Mesendoderm (in vitro differentiated cells): ENCODE data around the gene TUBA1A.
A peak's percentile ranks its signal among the peaks of the same experiment; 100 is the strongest.
"Not testable (repeated sequence)": the region's sequence is repeated elsewhere in the genome, so short reads cannot be mapped to it uniquely, and the experiment has no call there.

ENCODE experiments used
- DNase-seq: peaks from one replicate; pipeline ENCODE4 v3.0.0; 2013
- H2AK5ac ChIP-seq: 2 replicates; pipeline ENCODE4 v1.6.1; 2013; ENCODE audit warnings: low read length, inconsistent platforms
- H2BK120ac ChIP-seq: 2 replicates; pipeline ENCODE4 v1.6.1; 2013; ENCODE audit warnings: low read depth, mild to moderate bottlenecking, low read length, moderate library complexity, mixed read lengths
- H2BK15ac ChIP-seq: replicated peaks from 2 replicates; pipeline ENCODE4 v1.6.1; 2013; ENCODE audit warnings: low read depth, mild to moderate bottlenecking, moderate library complexity
- H2BK5ac ChIP-seq: 2 replicates; pipeline ENCODE4 v1.6.1; 2013; ENCODE audit warnings: low read length, inconsistent platforms
- H3K18ac ChIP-seq: 2 replicates; pipeline ENCODE4 v1.6.1; 2013; ENCODE audit warnings: mild to moderate bottlenecking, low read length, mixed read lengths
- H3K23ac ChIP-seq: one replicate; pipeline ENCODE4 v1.6.1; 2013; ENCODE audit warnings: low read length
- H3K27ac ChIP-seq: 2 replicates; pipeline ENCODE4 v1.5.1; 2013; ENCODE audit warnings: low read depth, mild to moderate bottlenecking, inconsistent platforms, low read length, moderate library complexity
- H3K27me3 ChIP-seq: 2 replicates; pipeline ENCODE4 v1.6.1; 2013; ENCODE audit warnings: low read length, control low read depth, mild to moderate bottlenecking, inconsistent platforms; ENCODE audit not compliant: insufficient read depth, poor library complexity
- H3K36me3 ChIP-seq: 2 replicates; pipeline ENCODE4 v1.6.1; 2013; ENCODE audit warnings: low read length, inconsistent platforms; ENCODE audit not compliant: control insufficient read depth, insufficient read depth
- H3K4ac ChIP-seq: one replicate; pipeline ENCODE4 v1.6.1; 2013; ENCODE audit warnings: low read depth, mild to moderate bottlenecking, low read length, moderate library complexity
- H3K4me1 ChIP-seq: 2 replicates; pipeline ENCODE4 v1.6.1; 2013; ENCODE audit warnings: low read depth, low read length, inconsistent platforms; ENCODE audit not compliant: control insufficient read depth
- H3K4me2 ChIP-seq: 2 replicates; pipeline ENCODE4 v1.6.1; 2013; ENCODE audit warnings: low read length
- H3K4me3 ChIP-seq: 2 replicates; pipeline ENCODE4 v1.5.1; 2013; ENCODE audit warnings: mild to moderate bottlenecking, low read length
- H3K56ac ChIP-seq: one replicate; pipeline ENCODE4 v1.6.1; 2013; ENCODE audit warnings: low read length
- H3K79me1 ChIP-seq: 2 replicates; pipeline ENCODE4 v1.6.1; 2013; ENCODE audit warnings: low read length, inconsistent platforms
- H3K79me2 ChIP-seq: 2 replicates; pipeline ENCODE4 v1.6.1; 2013; ENCODE audit warnings: mild to moderate bottlenecking, low read length; ENCODE audit not compliant: control insufficient read depth, insufficient read depth
- H3K9ac ChIP-seq: 2 replicates; pipeline ENCODE4 v1.6.1; 2013; ENCODE audit warnings: low read length, inconsistent platforms
- H4K5ac ChIP-seq: one replicate; pipeline ENCODE4 v1.6.1; 2013; ENCODE audit warnings: low read length
- H4K8ac ChIP-seq: one replicate; pipeline ENCODE4 v1.6.1; 2013; ENCODE audit warnings: low read depth, mild to moderate bottlenecking, control low read depth, low read length, moderate library complexity
- WGBS: extraction: QIAGEN DNeasy Blood & Tissue Kit; methylation state at CpG from one replicate; pipeline ENCODE4 v1.1.7; 2013; ENCODE audit warnings: low lambda C conversion rate, missing lambda C conversion rate; ENCODE audit not compliant: insufficient coverage; ENCODE audit errors: extremely low coverage; 5-methylcytosine and 5-hydroxymethylcytosine counted together

Gene TUBA1A

DNA sequence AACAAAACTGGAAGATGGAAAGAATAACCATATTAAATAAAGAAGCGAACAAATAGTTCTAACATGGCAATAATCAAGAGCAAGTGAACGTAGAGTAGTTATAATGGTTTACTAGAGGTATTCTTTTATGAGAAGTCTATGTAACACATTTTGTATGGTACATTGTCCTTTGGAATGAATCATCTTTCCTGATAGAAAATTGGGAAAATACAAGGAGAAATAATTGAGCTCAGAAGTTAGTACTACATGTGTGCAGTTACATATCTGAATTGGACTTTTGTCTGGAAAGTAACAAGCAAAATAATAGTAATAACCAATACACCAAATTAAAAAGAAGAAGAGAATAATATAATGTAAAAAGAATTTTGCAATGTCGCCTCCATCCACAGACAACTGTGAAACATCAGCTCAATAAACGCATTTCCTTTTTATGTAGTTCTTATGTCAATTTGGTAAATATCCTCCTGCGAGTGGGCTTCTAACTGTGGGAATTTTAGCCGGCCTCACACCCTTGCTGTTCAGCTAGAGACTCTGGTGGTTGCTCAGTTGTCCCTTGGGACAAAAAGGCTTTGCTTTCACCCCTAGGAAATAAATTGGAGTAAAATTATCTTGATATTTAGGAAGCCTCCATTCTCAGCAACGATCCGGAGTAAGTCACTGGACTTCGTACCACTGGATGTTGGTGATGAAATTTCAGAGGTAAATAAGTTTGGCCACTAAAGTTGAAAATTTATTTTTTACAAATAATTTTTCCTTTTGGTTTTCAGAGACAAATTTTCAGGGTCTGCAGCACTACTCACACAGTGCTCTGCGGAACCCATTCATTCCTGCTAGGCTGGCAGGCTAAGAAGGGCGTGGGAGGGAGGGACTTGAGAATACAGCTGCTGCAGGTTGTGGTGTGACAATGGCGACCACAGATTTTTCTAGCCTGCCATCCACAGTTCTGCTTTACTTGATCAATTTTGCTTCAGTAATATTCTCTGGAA lies 1.1 kb upstream of the TUBA1A start:
- Histone ChIP-seq H2BK120ac (no peak overlapping the region), H3K79me1 (peaks cover 3% of the 10 kb centered on the region), H3K27me3 (no peaks in the 10 kb centered on the region), H2BK5ac (no peak overlapping the region), H2BK15ac (no peak overlapping the region), H2AK5ac (no peak overlapping the region), H4K5ac (no peak overlapping the region), H3K23ac (no peak overlapping the region), H3K4me2 (no peak overlapping the region), H3K27ac (no peak overlapping the region), H3K4ac (no peak overlapping the region), H3K4me3 (no peak overlapping the region), H3K4me1 (no peaks in the 10 kb centered on the region), H4K8ac (no peak overlapping the region), H3K56ac (no peak overlapping the region), H3K9ac (no peak overlapping the region), H3K36me3 (no peaks in the 10 kb centered on the region), H3K79me2 (peaks cover 5% of the 10 kb centered on the region), H3K18ac (no peak overlapping the region)
- no CpG with 5 or more reads among the region's 12 CpGs for WGBS
- DNase-seq = no peak

DNA sequence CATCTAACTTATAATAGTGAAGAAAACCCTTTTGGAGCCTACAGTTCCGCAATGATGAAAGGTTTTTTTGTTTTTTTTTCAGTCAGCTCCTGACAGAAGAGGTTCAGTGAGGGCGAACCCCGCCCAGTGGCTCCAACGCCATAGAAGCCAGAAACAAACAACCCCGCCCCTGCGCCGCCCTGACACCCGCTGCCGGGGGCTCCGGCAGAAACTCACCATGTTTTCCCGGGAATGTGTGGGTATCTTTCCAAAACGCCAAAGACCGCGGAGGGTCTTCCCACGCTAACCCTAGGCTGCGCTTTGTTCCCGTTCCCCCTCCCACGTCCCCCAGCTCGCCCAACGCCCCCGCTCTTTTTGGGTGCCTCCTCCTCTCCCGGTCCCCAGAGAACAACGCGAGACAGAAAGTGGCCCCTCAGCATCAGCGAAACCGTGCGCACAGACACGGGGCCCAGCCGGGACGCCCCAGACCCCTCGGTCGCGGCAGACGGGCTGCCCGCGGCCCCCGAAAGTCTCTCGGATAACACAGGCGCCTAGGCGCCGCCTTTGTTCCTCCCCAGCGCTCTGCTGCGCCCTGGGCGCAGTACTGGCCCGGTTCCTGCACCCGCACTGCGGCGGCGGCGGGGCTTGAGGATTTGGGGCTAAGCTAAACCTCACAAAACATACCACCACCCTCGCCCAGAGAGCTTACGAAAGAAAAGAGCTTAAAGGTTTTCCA lies 522 bp downstream of the TUBA1A start:
- Histone ChIP-seq H3K79me2 (peaks cover 5% of the 10 kb centered on the region), H4K8ac (no peak overlapping the region), H2AK5ac (no peak overlapping the region)

DNA sequence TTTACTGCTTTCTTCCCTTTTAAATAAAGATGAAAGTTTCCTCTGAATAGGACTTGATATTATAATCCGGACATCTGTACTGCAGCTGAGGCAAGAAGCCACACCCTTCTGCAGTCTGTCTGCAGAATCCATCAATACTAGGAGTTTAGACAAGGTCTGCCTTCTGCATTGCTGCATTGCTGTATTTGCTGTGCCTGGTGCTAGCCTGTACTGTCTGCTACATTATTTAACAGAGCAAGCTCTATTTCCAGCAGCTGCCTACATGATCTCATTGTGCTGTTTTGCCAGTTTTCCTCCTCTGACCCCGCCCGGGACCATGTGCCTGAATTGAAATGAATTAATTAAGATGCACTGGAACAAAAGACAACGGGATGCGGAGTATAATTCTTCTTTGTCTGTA lies 1.7 kb downstream of the TUBA1A start:
- Histone ChIP-seq H3K9ac (peak overlapping the region; percentile 32), H3K27ac (no peak overlapping the region)
- no CpG with 5 or more reads among the region's 5 CpGs for WGBS

More for the DNA sequence above, 522 bp downstream of the TUBA1A start:
- H3K23ac ChIP-seq = peak overlapping the region; percentile 45
- peak overlapping the region; percentile 93 for H3K56ac ChIP-seq
- H3K4me1 ChIP-seq = no peaks in the 10 kb centered on the region
- peak overlapping the region; percentile 66 for H3K4me2 ChIP-seq
- no peak overlapping the region for H2BK5ac ChIP-seq
- H3K9ac ChIP-seq = peak overlapping the region; percentile 92
- H3K18ac ChIP-seq = peak overlapping the region; percentile 9
- peak overlapping the region; percentile 89 for H3K4me3 ChIP-seq
- no peak overlapping the region for H2BK120ac ChIP-seq
- no peaks in the 10 kb centered on the region for H3K36me3 ChIP-seq
- no peaks in the 10 kb centered on the region for H3K27me3 ChIP-seq
- peak; percentile 73 for DNase-seq
- no CpG with 5 or more reads among the region's 52 CpGs for WGBS
- peaks cover 3% of the 10 kb centered on the region for H3K79me1 ChIP-seq
- peak overlapping the region; percentile 58 for H3K4ac ChIP-seq
- no peak overlapping the region for H2BK15ac ChIP-seq
- H4K5ac ChIP-seq = no peak overlapping the region
- peak overlapping the region; percentile 80 for H3K27ac ChIP-seq

DNA sequence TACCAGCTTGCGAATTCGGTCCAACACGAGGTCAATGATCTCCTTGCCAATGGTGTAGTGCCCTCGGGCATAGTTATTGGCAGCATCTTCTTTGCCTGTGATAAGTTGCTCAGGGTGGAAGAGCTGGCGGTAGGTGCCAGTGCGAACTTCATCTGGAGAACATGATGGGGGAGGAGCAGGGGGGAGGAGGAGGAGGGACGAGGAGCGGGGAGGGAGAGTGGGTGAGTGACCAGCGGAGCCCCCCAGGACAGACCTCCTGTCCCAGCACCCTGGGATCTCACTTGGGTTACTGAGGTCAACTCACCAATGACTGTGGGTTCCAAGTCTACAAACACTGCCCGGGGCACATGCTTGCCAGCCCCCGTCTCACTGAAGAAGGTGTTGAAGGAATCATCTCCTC lies 2.6 kb downstream of the TUBA1A start:
- H3K79me2 ChIP-seq, H3K4me2 ChIP-seq, H3K23ac ChIP-seq, H2BK5ac ChIP-seq, H3K4me1 ChIP-seq, DNase-seq, H3K4me3 ChIP-seq, H4K8ac ChIP-seq, H3K56ac ChIP-seq, H3K27me3 ChIP-seq, H3K4ac ChIP-seq, H3K27ac ChIP-seq, H3K9ac ChIP-seq, H4K5ac ChIP-seq, H3K79me1 ChIP-seq, H2BK15ac ChIP-seq, H3K18ac ChIP-seq, H2AK5ac ChIP-seq, H3K36me3 ChIP-seq, H2BK120ac ChIP-seq: not testable (repeated sequence)
- no CpG with 5 or more reads among the region's 11 CpGs for WGBS

More for the DNA sequence above, 1.7 kb downstream of the TUBA1A start:
- H2BK120ac ChIP-seq = no peak overlapping the region
- no peaks in the 10 kb centered on the region for H3K4me1 ChIP-seq
- no peak overlapping the region for H2BK15ac ChIP-seq
- H3K23ac ChIP-seq = peak overlapping the region; percentile 67
- no peak overlapping the region for H3K4me3 ChIP-seq
- no peak overlapping the region for H3K18ac ChIP-seq
- H4K5ac ChIP-seq = no peak overlapping the region
- H2BK5ac ChIP-seq = no peak overlapping the region
- no peak overlapping the region for H2AK5ac ChIP-seq
- DNase-seq = no peak
- H3K56ac ChIP-seq = peak overlapping the region; percentile 22
- H3K79me1 ChIP-seq = peaks cover 3% of the 10 kb centered on the region
- no peak overlapping the region for H4K8ac ChIP-seq
- peaks cover 5% of the 10 kb centered on the region for H3K79me2 ChIP-seq
- no peaks in the 10 kb centered on the region for H3K36me3 ChIP-seq
- H3K4me2 ChIP-seq = peak overlapping the region; percentile 3
- H3K4ac ChIP-seq = no peak overlapping the region
- no peaks in the 10 kb centered on the region for H3K27me3 ChIP-seq

DNA sequence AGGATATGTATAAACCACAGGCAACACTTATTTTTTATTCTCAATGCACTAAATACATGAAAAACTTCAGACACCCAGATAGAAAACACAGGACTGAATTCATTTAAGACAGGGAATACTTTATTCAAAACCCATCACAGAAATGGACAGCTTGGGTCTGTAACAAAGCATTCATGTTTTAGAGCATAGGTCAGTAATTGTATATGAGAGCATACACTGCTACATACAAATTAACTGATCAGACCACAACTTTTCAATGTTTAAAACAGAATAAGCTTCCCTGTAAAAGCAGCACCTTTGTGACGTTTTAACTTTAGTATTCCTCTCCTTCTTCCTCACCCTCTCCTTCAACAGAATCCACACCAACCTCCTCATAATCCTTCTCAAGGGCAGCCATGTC lies 4.2 kb downstream of the TUBA1A start:
- H3K36me3 ChIP-seq, H3K56ac ChIP-seq, H3K27me3 ChIP-seq, H2BK15ac ChIP-seq, H2AK5ac ChIP-seq, H3K27ac ChIP-seq, H3K79me1 ChIP-seq, H3K4me2 ChIP-seq, DNase-seq, H3K4me1 ChIP-seq, H3K4ac ChIP-seq, H3K9ac ChIP-seq, H3K4me3 ChIP-seq, H2BK5ac ChIP-seq, H4K8ac ChIP-seq, H2BK120ac ChIP-seq, H4K5ac ChIP-seq, H3K79me2 ChIP-seq, H3K23ac ChIP-seq, H3K18ac ChIP-seq: not testable (repeated sequence)
- no CpG with 5 or more reads among the region's 1 CpG for WGBS
